Activated CD4-positive, alpha-beta T cell treated with anti-CD3 and anti-CD28 coated beads, Interleukin-2, amount 50 U/mL, for 24 hours (primary cell): ENCODE measurements around the gene NFIL3.
"Not testable (repeated sequence)": the region's sequence is repeated elsewhere in the genome, so short reads cannot be mapped to it uniquely, and the experiment has no call there.

Experiments used
- DNase-seq, 2 donors: peaks; one replicate each; pipeline ENCODE4 v3.0.0-alpha.2; 2020; ENCODE audit warnings: low read depth in 1 of 2, low spot score in 1 of 2

NFIL3 gene

DNA sequence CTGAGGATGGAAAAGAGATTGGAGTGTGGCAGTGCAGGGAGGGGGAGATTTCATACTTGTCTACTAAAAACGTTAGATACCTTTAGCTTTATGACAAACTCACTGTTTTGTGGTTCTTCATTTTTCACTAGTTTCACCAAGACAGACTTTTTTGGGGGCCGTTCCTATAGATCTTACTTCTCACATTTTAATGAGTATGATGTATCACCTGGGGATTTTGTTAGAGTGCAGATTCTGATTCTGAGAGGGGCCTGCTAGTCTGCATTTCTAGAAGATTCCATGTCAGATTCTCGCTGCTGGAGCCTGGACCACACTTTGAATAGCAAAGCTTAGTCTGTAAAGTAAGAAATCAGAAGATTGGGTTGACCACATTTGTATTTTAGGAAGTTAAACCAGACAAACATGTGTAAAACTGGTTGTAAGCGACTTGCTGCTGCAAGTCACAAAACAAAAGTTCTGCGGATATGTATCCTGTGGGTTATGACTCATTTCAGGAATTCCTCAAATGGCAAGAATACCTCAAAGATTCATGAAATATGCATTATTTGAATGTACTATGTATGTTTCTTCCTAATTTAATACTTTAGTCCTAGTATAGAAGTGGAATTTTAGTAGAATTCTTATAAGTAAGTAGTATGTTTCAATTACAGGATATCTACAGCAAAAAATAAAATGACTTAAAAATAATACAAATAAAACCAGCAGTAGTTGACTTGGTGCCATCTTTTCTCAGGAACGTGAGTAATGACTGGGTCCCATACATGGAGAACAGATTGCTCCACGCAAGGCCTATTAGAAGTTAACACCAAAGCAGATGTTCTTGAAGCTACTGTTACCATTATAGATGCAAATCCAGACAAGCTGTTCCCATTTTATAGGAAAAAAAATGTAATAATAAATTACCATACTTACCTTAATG, 27.8 kb downstream of the NFIL3 start:
- peak in 1 of 2 donors; percentile 11 for DNase-seq

DNA sequence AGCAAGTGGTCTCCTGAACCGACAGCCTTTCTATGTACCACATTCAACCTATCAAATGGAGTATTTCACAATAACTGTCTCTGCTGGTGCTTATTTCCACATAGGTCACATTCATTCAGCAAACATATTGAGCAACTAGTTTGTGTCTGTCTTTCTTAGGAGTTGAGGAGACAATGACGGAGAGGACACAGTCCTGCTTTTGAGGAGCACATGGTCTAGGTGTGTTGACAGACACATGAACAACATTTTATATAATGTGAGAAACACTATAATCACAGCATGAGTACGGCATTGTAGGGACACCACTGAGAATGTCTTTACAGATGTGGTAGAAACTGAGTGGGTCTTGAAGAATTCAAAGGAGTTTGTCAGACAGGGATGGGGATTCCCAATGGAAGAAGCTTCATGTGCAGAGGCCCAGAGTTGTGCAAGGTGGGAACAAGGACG, 28.5 kb downstream of the NFIL3 start:
- no peak for DNase-seq

DNA sequence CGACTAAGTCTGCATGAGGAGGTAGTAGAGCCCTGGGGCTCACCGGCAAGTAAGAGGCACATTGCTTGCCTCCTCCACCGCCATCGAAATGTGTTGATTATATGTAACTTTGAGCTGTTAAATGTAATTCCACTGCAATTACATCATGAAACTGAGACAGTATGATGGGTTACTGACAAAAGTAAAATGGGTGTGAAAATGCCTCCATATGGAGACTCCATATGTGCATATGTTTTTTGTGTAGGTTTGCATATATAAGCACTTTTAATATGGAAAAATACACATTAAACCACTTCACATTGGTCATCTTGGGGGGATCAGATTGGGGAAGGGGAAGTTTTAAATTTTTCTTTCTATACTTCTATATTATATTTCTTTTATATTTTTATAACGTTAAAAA, 29.8 kb downstream of the NFIL3 start:
- no peak for DNase-seq

DNA sequence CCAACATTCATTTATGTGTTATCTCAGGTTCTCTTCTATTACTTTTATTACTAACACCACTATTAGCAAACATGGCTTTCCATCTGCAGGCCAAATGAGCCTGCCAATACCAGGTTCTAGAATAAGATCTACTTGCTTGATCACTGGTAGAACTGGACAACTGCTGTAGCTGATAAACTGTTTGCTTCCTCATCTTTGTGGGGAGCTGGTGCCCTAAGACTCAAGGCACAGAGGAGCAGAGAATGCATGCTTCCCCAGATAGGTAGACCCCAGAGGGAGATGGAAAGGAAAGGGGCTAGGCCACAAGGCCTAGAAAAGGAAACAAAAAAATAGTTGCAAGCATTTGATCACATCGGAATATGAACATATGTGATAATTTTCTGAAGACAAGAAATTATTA, 31.2 kb downstream of the NFIL3 start:
- no peak for DNase-seq

DNA sequence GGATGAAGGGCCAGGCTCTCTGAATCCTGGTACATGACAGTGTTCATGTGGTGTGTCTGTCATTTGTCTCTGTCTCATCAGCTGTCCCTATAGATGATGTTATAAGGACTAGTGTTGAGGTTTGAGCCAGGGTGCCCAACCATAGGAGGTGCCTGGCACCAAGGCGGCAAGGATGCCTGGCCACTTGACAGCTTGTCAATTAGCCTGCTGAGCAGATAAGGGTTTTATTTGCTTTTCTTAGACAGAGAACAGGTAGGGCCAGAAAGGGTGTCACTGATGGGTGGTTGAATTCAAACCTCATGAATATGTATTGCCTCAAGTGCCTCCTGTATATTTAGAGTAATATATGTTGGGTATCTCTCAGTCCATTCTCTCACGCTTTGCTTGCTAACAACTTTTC, 31.8 kb downstream of the NFIL3 start:
- no peak for DNase-seq

DNA sequence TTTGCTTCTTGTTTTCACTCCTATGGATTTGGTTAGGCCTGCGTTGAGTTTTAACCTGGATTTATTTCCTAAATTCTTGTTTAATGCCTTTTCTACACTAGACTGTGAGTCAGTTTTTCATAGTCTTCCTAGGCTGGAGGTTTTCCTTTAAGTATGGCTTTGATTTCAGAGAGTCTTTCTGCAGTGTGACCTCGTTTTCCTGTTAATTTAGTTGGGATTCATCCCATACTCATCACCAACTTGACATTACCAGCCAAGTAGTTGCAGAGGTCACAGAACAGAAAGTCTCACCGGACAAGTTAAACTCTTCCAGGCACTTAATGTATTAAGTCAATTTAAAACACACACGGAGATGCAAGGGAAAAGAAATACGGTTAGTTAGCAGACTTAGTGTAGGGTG, 32.2 kb downstream of the NFIL3 start:
- DNase-seq = no peak

DNA sequence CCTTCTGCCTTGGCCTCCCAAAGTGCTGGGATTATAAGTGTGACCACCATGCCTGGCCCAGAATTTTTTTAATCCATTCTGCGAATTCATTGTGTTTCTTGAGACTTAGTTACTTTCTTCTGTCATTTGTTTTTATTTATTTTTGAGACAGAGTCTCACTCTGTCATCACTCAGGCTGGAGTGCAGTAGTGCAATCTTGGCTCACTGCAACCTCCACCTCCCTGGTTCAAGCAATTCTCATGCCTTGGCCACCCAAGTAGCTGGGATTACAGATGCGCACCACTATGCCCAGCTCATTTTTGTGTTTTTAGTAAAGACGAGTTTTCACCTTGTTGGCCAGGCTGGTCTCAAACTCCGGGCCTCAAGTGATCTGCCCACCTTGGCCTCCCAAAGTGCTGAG, 33.9 kb downstream of the NFIL3 start:
- DNase-seq = not testable (repeated sequence)

DNA sequence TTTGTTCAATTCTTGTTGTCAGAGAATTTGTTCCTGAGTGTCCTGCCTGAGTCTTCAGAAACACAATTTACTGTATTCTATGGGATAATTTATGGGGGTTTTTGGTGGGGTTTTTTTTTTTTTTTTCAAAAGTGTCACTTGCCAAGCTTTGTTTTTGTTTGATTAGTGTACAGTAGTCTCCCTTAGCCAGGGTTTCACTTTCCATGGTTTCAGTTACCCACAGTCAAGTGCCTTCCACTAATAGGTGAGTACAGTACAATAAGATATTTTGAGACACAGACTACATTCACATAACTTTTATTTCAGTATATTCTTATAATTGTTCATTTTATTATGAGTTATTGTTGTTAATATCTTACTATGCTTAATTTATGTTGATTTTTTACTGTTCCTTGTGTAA, 36.9 kb downstream of the NFIL3 start:
- DNase-seq = no peak

DNA sequence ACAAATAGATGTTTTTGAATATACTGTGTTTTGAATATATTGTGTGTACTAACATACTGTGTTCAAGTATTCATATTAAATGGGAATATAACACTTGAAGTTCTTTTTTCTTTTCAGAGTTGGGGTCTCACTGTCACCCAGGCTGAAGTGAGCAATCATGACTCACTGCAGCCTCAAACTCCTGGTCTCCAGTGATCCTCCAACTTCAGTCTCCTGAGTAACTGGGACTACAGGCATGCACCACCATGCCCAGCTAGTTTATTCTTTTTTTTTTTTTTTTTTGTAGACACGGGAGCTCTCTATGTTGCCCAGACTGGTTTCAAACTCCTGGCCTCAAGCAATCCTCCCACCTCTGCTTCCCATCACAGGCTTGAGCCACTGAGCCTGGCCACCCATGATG, 38.7 kb downstream of the NFIL3 start:
- no peak for DNase-seq

DNA sequence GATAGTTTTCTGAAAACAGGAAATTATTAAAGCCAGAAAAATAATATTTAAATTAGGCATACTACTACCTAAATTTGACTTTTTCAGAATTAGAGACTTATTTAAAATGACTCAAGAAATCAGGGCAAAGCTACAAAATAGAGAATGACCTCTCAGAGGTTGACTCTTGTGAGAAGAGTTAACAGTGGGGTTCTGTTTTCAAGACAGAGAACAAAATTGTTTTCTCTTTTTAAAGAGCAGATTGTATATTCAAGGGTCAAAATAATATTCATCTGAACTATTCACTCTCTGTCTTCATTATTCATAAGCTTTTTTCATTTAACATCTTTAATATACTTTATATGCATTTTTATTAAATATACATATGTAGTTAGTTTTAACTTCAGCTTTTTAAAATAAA, 40.1 kb downstream of the NFIL3 start:
- no peak for DNase-seq

DNA sequence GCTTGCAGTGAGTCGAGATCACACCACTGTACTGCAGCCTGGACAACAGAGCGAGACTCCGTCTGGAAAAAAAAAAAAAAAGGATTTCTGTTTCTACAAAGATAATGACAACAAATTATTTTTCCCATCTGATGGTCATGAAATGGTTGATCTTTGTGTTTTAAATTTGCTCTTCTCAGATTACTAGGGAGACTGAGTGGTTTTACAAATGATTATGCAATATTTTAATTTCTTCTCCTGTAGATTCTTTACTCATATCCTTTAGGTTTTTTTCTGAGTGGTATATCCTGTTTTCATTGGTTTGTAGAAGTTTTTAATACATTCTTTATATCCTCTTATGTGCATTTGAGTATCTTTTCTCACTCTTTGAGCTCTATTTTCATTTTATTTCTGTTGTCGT, 41.3 kb downstream of the NFIL3 start:
- DNase-seq = no peak

DNA sequence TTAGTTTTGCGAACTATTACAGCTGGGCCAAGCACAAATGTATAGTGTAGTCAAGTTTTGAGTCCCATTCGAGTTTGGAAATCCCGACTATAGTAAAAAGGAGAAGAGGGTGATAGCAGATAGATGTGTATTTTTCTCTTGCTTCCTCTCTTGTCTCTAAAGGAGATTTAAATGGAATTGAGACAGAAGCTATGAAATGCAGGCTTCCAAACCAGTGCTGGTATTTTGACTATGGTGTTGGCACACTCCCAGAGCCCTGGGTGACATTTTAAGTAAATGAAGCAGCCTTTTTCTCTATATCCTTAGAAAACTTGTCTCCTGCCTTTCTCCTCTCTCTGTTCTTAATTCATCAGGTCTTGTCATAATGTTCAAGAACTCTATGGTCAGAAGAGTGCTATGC, 44.2 kb downstream of the NFIL3 start:
- no peak for DNase-seq

DNA sequence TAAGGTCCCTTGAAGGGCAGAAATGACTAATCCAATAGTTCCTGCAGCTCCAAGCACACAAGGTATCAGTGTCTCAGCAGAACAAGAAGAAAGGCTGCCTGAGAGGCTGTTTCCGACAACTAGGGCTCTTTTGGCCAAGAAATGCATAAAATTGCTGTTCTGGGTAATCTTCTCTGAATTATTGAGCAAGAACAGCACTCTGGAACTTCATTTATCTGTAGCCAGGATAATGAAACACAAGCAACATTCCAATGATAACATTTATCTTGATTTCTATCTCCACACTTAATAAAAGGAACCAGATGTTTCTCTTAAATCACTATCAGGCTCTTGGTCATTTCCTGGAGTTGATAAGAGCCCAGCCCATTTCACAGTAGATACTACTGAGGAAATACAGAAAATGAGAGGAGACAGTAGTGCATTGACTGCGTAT, 44.9 kb downstream of the NFIL3 start:
- DNase-seq = no peak

DNA sequence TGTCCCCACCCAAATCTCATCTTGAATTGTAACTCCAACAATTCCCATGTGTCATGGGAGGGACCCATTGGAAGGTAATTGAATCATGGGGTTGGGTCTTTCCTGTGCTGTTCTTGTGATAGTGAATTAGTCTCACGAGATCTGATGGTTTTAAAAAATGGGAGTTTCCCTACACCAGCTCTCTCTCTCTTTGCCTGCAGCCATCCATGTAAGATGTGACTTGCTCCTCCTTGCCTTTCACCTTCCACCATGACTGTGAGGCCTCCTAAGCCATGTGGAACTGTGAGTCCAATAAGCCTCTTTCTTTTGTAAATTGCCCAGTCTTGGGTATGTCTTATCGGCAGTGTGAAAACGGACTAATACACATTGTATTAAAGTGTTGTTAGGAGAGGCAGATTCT, 45.6 kb downstream of the NFIL3 start:
- not testable (repeated sequence) for DNase-seq

DNA sequence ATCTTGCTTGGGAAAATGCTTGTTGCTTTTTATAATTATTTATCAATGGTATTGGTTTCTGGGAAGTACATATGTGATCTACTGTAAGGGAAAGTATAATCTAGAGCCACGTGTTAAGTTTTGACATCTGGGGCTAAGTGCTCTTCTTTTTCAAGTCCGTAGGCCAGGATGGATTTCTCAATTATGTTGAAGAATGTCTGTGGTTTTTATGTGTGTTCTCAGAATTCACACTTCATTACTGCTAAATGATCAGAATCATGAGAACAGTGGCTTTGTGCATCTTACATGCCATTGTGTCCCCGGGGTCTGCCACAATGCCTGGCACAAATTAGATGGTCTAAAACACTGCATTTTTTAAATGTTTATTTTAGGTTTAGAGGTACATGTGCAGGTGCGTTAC, 47.4 kb downstream of the NFIL3 start:
- DNase-seq = no peak

DNA sequence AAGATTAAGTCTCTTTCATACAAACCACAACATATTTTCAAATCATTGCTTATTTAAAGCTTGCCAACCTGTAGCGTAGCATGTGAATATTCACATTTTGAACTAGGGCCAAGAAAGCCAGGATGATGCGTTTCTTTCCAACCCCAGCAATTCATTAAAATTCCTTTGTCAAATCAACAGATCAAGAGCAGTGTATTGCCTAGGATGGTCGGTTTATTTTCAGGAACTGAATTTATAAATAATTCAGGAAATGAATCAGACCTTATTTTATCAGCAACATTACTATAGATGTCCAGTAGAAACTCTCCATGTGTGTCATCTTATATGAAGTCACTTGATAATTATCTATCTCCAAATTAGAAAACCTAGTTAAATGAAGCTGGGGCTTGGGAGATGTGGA, 48.7 kb downstream of the NFIL3 start:
- DNase-seq = no peak

DNA sequence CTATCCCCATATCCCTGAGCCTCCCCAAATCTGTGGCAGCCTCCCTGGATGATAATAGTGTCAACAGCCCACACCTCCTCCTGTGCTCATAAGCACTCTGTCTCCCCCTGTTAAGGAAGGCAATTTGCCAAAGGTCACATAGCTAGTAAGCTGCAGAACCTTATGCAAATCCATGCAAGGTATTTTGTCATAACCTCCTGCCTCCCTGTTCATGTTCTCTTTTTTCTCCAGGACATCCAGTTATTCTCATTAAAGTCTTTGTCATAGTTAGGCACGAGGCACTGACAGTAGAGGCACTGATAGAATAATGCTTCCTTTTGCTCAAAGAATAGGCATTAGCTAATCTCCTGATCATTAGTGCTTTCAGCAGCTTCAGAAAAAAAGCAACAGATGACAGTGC, 51.7 kb downstream of the NFIL3 start:
- no peak for DNase-seq

DNA sequence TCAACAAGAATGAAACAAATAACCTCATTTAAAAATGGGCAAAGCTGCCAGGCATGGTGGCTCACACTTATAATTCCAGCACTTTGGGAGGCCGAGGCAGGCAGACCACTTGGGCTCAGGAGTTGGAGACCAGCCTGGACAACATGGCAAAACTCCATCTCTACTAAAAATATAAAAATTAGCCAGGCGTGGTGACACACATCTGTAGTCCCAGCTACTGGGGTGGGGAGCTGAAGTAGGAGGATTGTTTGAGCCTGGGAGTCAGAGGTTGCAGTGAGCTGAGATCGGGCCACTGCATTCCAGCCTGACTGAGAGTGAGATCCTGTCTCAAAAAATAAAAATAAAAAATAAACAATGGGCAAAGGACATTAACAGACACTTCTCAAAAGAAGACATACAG, 53.6 kb downstream of the NFIL3 start:
- not testable (repeated sequence) for DNase-seq

DNA sequence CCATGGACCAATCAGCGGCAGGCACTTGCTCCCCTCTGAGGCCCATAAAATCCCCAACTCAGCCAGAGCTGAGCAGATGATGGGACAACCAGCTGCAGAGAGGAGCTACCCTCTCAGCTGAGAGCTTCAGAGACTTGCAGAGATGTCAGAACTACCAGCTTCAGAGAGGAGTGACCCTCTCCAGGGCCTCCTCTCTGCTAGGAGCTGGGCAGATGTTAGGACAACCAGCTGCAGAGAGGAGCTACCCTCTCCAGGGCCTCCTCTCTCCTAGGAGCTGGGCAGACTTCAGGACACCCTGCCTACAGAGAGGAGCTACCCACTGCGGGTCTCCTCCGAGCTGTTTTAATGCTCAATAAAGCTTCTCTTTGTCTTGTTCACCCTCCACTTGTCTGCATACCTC, 58.9 kb downstream of the NFIL3 start:
- DNase-seq = no peak

DNA sequence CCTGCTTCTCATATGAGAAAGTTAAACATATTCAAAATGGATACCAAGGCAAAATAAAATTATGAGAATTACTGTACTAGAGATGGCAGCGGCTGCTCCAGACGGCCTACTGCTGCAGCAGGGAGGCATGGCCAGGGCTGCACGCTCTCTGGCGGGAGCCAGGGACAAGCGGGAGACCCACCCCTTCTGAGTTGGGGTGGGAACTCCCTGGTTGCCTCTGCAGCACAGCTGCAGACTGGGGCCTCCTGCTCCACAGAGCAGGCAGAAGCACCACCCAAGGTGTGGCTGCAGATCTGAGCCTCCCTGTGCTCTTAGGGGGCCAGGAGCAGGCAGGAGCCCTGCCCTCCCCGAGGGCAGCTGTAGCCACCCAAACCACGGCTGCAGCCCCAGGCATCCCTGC, 59.6 kb downstream of the NFIL3 start:
- no peak for DNase-seq

DNA sequence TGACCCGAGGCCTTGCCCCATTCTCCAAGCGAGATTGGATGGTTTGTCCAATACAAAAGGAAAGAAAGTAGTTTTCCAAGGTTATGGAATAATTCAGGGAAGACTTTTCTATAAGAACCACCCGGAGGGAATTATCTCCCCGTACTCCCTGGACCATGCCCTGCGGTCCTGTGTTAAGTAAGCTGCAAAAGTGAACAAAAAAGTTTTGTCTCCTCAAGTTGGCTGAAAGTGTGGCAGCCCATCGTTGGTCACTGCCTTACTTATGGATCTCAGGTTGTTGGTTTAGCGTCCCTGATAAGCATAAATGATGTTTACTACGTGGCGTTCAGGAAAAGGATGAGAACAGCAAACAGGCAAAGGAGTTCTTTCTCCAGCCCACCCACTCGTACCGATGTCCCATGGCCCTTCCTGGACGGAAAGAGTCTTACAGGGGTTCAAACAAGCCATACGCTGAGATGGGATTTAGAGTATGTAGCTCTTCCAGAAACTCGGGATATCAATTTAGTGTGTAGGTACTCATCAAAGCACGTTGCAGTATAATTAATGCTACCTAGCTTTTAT, 61.5 kb downstream of the NFIL3 start:
- peak in 1 of 2 donors; percentile 11 for DNase-seq

DNA sequence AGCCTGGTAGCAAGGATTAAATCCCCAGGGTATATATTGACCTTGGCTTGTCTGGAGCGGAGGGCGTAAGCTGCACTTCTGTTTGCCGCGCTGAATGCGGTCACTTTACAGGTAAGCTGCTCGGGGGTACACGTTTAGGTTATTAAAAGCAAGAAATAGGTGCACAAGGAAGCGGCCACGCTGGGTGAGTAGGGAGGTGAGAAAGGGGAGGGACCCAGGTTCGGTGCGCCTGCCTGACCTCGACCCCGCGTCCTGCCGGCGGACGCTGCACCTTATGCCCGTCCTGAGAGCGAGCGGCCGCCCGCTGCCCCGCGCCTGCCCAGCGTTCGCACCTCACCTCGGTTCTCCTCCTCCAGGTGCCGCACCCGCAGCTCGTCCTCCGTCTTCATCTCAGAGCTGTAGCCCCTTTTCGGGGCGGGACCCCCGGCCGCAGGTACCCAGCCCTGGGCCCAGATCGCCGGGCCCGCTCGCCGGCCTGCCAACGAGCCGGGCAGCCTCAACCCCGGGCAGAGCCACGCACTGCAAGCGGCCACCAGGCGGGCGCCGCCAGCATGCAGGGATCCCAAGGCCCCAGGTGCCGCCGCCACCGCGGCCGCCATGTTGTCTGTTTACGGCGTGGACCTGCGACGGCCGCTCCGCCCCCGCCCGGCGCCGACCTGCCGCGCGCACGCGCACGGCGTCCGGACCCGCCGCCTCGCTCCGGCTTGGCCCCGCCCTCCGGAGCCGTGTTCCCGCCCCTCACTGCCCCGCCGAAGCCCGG, 62.2 kb downstream of the NFIL3 start, which contains the start of gene AUH:
Gene AUH (minus strand): TSS at position 628 of the 760 bp plus-strand sequence. CDS start 29 bp downstream, at position 599.
- peak; percentile 72 to 74 for DNase-seq
